Measurements from ENCODE around the gene XKR8. TPM values are rescaled to one million over a fixed set of nuclear protein-coding genes. Genes with fewer than 3 reads are reported as not detected.
"Not testable (repeated sequence)": the region's sequence is repeated elsewhere in the genome, so short reads cannot be mapped to it uniquely, and the experiment has no call there.

The XKR8 gene
- total RNA-seq, 1 experiment from 2014 or later = 2.0 TPM

GRCh38 chr1:28003117-28003516 lies 43.3 kb downstream of the XKR8 start:
- H2AFZ ChIP-seq (ENCODE audit: low read length); H4K20me1 ChIP-seq (ENCODE audit: insufficient read depth, low read depth, low read length); H3K9ac ChIP-seq (ENCODE audit: low read length); H3K27me3 ChIP-seq (ENCODE audit: low read length); H3K9me2 ChIP-seq (replicated peaks; ENCODE audit: insufficient read depth, low read length); H3K9me3 ChIP-seq (ENCODE audit: low read length); H3K4me2 ChIP-seq (ENCODE audit: low read depth, low read length, poor library complexity, severe bottlenecking); H3K4me3 ChIP-seq (ENCODE audit: low read length); DNase-seq; H3K27ac ChIP-seq (ENCODE audit: low read length); H3K4me1 ChIP-seq (ENCODE audit: low read length); H3K79me2 ChIP-seq (ENCODE audit: low read length): not testable (repeated sequence)
- H3K36me3 ChIP-seq (ENCODE audit: insufficient read depth, low read length) = peaks cover 29% of the 10 kb centered on the region

GRCh38 chr1:28010969-28011368 lies 51.2 kb downstream of the XKR8 start:
- Histone ChIP-seq H3K4me3 (ENCODE audit: low read length) (no peak overlapping the region), H3K4me2 (ENCODE audit: low read depth, low read length, poor library complexity, severe bottlenecking) (no peak overlapping the region), H4K20me1 (ENCODE audit: insufficient read depth, low read depth, low read length) (no peaks in the 10 kb centered on the region), H3K9me3 (ENCODE audit: low read length) (no peaks in the 10 kb centered on the region), H3K9ac (ENCODE audit: low read length) (no peak overlapping the region), H2AFZ (ENCODE audit: low read length) (no peak overlapping the region), H3K9me2 (replicated peaks; ENCODE audit: insufficient read depth, low read length) (no peaks in the 10 kb centered on the region), H3K27ac (ENCODE audit: low read length) (no peak overlapping the region), H3K27me3 (ENCODE audit: low read length) (no peaks in the 10 kb centered on the region), H3K4me1 (ENCODE audit: low read length) (no peaks in the 10 kb centered on the region), H3K36me3 (ENCODE audit: insufficient read depth, low read length) (peaks cover 60% of the 10 kb centered on the region), H3K79me2 (ENCODE audit: low read length) (peaks cover 18% of the 10 kb centered on the region)
- no peak for DNase-seq

Other genes with a start within 250 kb of the XKR8 start
- 18.7 and 21.2 TPM in 2 replicates for gene FAM76A, start 234.0 kb upstream of the XKR8 start, total RNA-seq (2014; rRNA removed; shearing (Covaris generic); ENCODE audit: low replicate concordance)
- gene STX12, start 186.8 kb upstream of the XKR8 start, total RNA-seq (2014; rRNA removed; shearing (Covaris generic); ENCODE audit: low replicate concordance) = 27.9 and 39.9 TPM in 2 replicates
- gene PPP1R8, start 129.2 kb upstream of the XKR8 start, total RNA-seq (2014; rRNA removed; shearing (Covaris generic); ENCODE audit: low replicate concordance) = 38.3 and 48.1 TPM in 2 replicates
- gene THEMIS2, start 87.4 kb upstream of the XKR8 start, total RNA-seq (2014; rRNA removed; shearing (Covaris generic); ENCODE audit: low replicate concordance) = 8.7 and 9.2 TPM in 2 replicates
- 67.0 and 72.5 TPM in 2 replicates for gene RPA2, start 45.4 kb upstream of the XKR8 start, total RNA-seq (2014; rRNA removed; shearing (Covaris generic); ENCODE audit: low replicate concordance)
- 0.36 TPM in 1 of 2 replicates, not detected in the other for gene SMPDL3B, start 25.0 kb upstream of the XKR8 start, total RNA-seq (2014; rRNA removed; shearing (Covaris generic); ENCODE audit: low replicate concordance)
- gene EYA3, start 128.6 kb downstream of the XKR8 start, total RNA-seq (2014; rRNA removed; shearing (Covaris generic); ENCODE audit: low replicate concordance) = 17.0 and 28.3 TPM in 2 replicates
- 37.8 and 74.2 TPM in 2 replicates for gene PTAFR, start 216.7 kb downstream of the XKR8 start, total RNA-seq (2014; rRNA removed; shearing (Covaris generic); ENCODE audit: low replicate concordance)